ENCODE results near the gene CYBA.

GRCh38 chr16:88632587-88632930 is 18.3 kb downstream of the CYBA start:
- no peak for TF ChIP-seq IRF4 (IDR thresholded peaks at IDR 0.05; ENCODE audit: low read depth, low read length)
- no peak for TF ChIP-seq RFX5 (IDR thresholded peaks at IDR 0.05; ENCODE audit: low read depth, low read length)
- no peak for TF ChIP-seq NR2C1 (IDR thresholded peaks at IDR 0.05)
- TF ChIP-seq POLR2A (IDR thresholded peaks at IDR 0.05; ENCODE audit: low read depth, low read length) = no peak
- no peak for TF ChIP-seq HDAC6 (IDR thresholded peaks at IDR 0.05; ENCODE audit: unreplicated experiment)
- no peak for TF ChIP-seq HCFC1 (IDR thresholded peaks at IDR 0.05; ENCODE audit: low read length)

Data from GM12878 (cell line).